Measurements from ENCODE around the gene RAX2. TPM values are rescaled to one million over a fixed set of nuclear protein-coding genes. Genes with fewer than 3 reads are reported as not detected.
A peak's percentile ranks its signal among the peaks of the same experiment; 100 is the strongest.

The RAX2 gene
- total and polyA plus RNA-seq, 10 of the 15 experiments (the other 5 are each of a cell fraction or from before 2014, with no cell fraction given) = not detected

DNA sequence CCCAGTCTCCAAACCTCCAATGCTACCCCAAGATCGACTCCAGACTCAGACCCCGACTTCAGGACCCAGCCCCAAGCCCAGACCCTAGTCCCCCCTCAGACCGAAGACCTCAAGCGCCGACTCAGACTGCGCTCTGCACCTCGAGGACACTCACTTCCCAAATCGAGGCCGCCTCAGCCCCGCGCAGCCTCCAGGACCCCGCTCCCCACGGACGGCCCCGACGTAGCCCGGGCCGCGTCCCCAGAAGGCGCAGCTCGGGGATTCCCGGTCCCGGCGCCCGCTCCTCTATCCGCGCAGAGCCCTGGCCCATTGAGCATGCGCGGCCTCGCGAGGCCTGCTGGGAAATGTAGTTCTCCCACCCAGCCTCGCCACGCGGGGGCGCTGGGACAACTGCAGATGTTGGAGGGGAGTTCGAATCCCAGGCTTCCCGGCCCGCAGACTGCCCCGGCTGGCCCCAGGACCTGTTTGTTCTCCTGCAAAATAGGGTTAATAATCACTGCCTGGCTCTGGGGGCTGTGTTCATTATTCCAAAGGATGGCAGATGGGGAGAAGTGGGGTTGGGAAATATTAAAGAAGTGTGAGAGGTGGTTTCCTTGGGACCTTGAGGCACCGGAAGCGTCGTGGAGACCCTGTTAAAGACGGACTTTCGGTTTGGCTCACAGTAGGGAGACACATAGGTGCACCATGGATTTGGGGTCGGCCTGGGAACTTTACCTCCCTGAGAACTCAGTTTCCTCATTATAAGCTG lies 10.5 kb downstream of the RAX2 start, which contains the start of gene APBA3 (continued):
- TF ChIP-seq SUPT20H (IDR thresholded peaks at IDR 0.05; ENCODE audit: borderline replicate concordance, control insufficient read depth, low read depth, low read length) = no peak
- TF ChIP-seq NR2C2 (IDR thresholded peaks at IDR 0.05; ENCODE audit: borderline replicate concordance, control insufficient read depth, insufficient read length, low read depth) = no peak
- peak; percentile 93 for TF ChIP-seq MLLT1 (IDR thresholded peaks at IDR 0.05)
- no peak; the same call in 1 of the 2 replicates for TF ChIP-seq RAD51 (IDR thresholded peaks at IDR 0.05)
- TF ChIP-seq E4F1 (IDR thresholded peaks at IDR 0.05; ENCODE audit: borderline replicate concordance, partially characterized antibody) = no peak
- no peak for TF ChIP-seq ZNF384 (IDR thresholded peaks at IDR 0.05; ENCODE audit: borderline replicate concordance, low read depth, low read length)
- peak; percentile 75 to 77 for TF ChIP-seq IKZF2 (IDR thresholded peaks at IDR 0.05)
- no peak for TF ChIP-seq HDAC2 (IDR thresholded peaks at IDR 0.05)
- peak; percentile 96 for TF ChIP-seq SIX5 (IDR thresholded peaks at IDR 0.05; ENCODE audit: low read depth, low read length, severe bottlenecking)
- TF ChIP-seq IRF4 (IDR thresholded peaks at IDR 0.05; ENCODE audit: low read depth, low read length) = no peak
- TF ChIP-seq SMAD5 (IDR thresholded peaks at IDR 0.05; ENCODE audit: low read depth) = no peak
- TF ChIP-seq, protein P1, sequence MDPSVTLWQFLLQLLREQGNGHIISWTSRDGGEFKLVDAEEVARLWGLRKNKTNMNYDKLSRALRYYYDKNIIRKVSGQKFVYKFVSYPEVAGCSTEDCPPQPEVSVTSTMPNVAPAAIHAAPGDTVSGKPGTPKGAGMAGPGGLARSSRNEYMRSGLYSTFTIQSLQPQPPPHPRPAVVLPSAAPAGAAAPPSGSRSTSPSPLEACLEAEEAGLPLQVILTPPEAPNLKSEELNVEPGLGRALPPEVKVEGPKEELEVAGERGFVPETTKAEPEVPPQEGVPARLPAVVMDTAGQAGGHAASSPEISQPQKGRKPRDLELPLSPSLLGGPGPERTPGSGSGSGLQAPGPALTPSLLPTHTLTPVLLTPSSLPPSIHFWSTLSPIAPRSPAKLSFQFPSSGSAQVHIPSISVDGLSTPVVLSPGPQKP (IDR thresholded peaks at IDR 0.05; ENCODE audit: low read depth, low read length) = no peak; the same call in 1 of the 2 replicates
- no peak for TF ChIP-seq CBX3 (IDR thresholded peaks at IDR 0.05; ENCODE audit: borderline replicate concordance, low read depth)
- TF ChIP-seq HDGF (IDR thresholded peaks at IDR 0.05) = 0 out of 2 replicates have a peak, but pooled peaks have one; percentile 61
- TF ChIP-seq PAX5 (IDR thresholded peaks at IDR 0.05; ENCODE audit: borderline replicate concordance, low read depth, low read length) = no peak
- TF ChIP-seq EED (IDR thresholded peaks at IDR 0.05; ENCODE audit: low read depth) = peak; percentile 17; the same call in 1 of the 2 replicates
- TF ChIP-seq POLR2A (IDR thresholded peaks at IDR 0.05; ENCODE audit: low read depth, low read length) = peak; percentile 96
- TF ChIP-seq HDAC6 (IDR thresholded peaks at IDR 0.05; ENCODE audit: unreplicated experiment) = no peak
- TF ChIP-seq NBN (IDR thresholded peaks at IDR 0.05) = peak; percentile 75
- no peak for TF ChIP-seq BRCA1 (IDR thresholded peaks at IDR 0.05; ENCODE audit: low read depth, low read length)
- TF ChIP-seq RUNX3 (IDR thresholded peaks at IDR 0.05; ENCODE audit: low read length) = peak; percentile 23; the same call in 1 of the 2 replicates
- no peak for TF ChIP-seq CUX1 (IDR thresholded peaks at IDR 0.05; ENCODE audit: insufficient replicate concordance, low read depth, low read length)
